CD4-positive, alpha-beta memory T cell (primary cell): ENCODE results near the gene ZFHX3. TPM values are rescaled to one million over a fixed set of nuclear protein-coding genes. Genes with fewer than 3 reads are reported as not detected.
"Not testable (repeated sequence)": the region's sequence is repeated elsewhere in the genome, so short reads cannot be mapped to it uniquely, and the experiment has no call there.

Experiments
- CTCF ChIA-PET: fragments of 350-600 bp; sonication (Branson Sonifier 250); formaldehyde crosslinking; loops from one replicate; lab custom pipeline; 2021; ENCODE audit warnings: inconsistent platforms; ENCODE audit not compliant: partially characterized antibody; lab: Charles Lee
- POLR2A ChIA-PET: fragments of 350-600 bp; sonication (Branson Sonifier 250); formaldehyde crosslinking; loops from one replicate; lab custom pipeline; 2021; ENCODE audit not compliant: partially characterized antibody; lab: Charles Lee
- DNase-seq, 5 donors: peaks; one replicate each; pipeline versions ENCODE4 v3.0.0 to v3.0.0-alpha.2; 2020 to 2022; ENCODE audit warnings: mixed read lengths in 1 of 5
- H3K27ac ChIP-seq: one replicate; pipeline ENCODE4 v1.7.0; 2013; ENCODE audit warnings: low read depth, low read length
- H3K27me3 ChIP-seq: 2 replicates; pipeline ENCODE4 v1.7.0; 2013; ENCODE audit warnings: mild to moderate bottlenecking, low read length, moderate library complexity; ENCODE audit not compliant: insufficient read depth
- H3K36me3 ChIP-seq: 2 replicates; pipeline ENCODE4 v1.7.0; 2013; ENCODE audit warnings: mild to moderate bottlenecking, low read length, moderate library complexity; ENCODE audit not compliant: insufficient read depth
- H3K4me1 ChIP-seq: 2 replicates; pipeline ENCODE4 v1.7.0; 2013; ENCODE audit warnings: mild to moderate bottlenecking, low read length, moderate library complexity; ENCODE audit not compliant: insufficient read depth
- H3K4me3 ChIP-seq, 2 donors: one replicate each; pipeline ENCODE4 v1.7.0; 2013; ENCODE audit warnings: low read length in 2 of 2, mild to moderate bottlenecking in 1 of 2
- H3K9me3 ChIP-seq, 2 donors: one replicate each; pipeline ENCODE4 v1.7.0; 2013; ENCODE audit warnings: low read length in 2 of 2, control low read depth in 1 of 2; ENCODE audit not compliant: control insufficient read depth in 1 of 2
- H3K27ac Mint-ChIP-seq, 7 donors: one replicate each; pipeline ENCODE4 v1.8.0; 2020 to 2021; ENCODE audit warnings: mixed read lengths in 7 of 7, mild to moderate bottlenecking in 6 of 7, inconsistent platforms in 3 of 7, moderate library complexity in 3 of 7
- H3K27me3 Mint-ChIP-seq, 2 donors: one replicate each; pipeline ENCODE4 v1.8.0; 2020 to 2021; ENCODE audit warnings: mixed read lengths in 2 of 2
- H3K36me3 Mint-ChIP-seq, 2 donors: one replicate each; pipeline ENCODE4 v1.8.0; 2020 to 2021; ENCODE audit warnings: mixed read lengths in 2 of 2, inconsistent platforms in 1 of 2, mild to moderate bottlenecking in 1 of 2
- H3K4me1 Mint-ChIP-seq, 4 donors: one replicate each; pipeline ENCODE4 v1.8.0; 2020 to 2021; ENCODE audit warnings: mixed read lengths in 4 of 4, mild to moderate bottlenecking in 1 of 4
- H3K4me3 Mint-ChIP-seq, 8 donors: one replicate each; pipeline ENCODE4 v1.8.0; 2020 to 2021; ENCODE audit warnings: mixed read lengths in 8 of 8, mild to moderate bottlenecking in 7 of 8, moderate library complexity in 6 of 8, inconsistent platforms in 3 of 8
- H3K9me3 Mint-ChIP-seq, 8 donors: one replicate each; pipeline ENCODE4 v1.8.0; 2020 to 2021; ENCODE audit warnings: mixed read lengths in 8 of 8, mild to moderate bottlenecking in 5 of 8, inconsistent platforms in 3 of 8, moderate library complexity in 1 of 8
- intact Hi-C: fragments of 100-400 bp; cut with micrococcal nuclease; formaldehyde crosslinking; loops from one replicate; pipeline ENCODE4 v1.15.1; 2023
- polyA plus RNA-seq, 2 donors: library from polyadenylated mRNA; unstranded; fragments of 300-500 nt; fragmentation: Illumina TruSeq; gene quantifications; one replicate each; pipeline ENCODE4 v1.2.3, GENCODE V29; 2021
- total RNA-seq, 2 experiments: library from RNA; stranded (reverse); gene quantifications; one replicate each; pipeline ENCODE4 v1.2.3, GENCODE V29; 2021

The ZFHX3 gene
- total and polyA plus RNA-seq, 4 experiments from 2014 or later = 0.01 to 0.99 (median 0.36) TPM

GRCh38 chr16:72999541-73000019 is 48.3 kb downstream of the ZFHX3 start:
- DNase-seq = no peak
- POLR2A ChIA-PET = no interaction called here
- no peaks in the 10 kb centered on the region for H3K36me3 Mint-ChIP-seq
- CTCF ChIA-PET = no interaction called here
- Histone ChIP-seq H3K4me3 (no peak overlapping the region), H3K4me1 (no peaks in the 10 kb centered on the region), H3K27me3 (no peaks in the 10 kb centered on the region), H3K9me3 (no peaks in the 10 kb centered on the region), H3K36me3 (no peaks in the 10 kb centered on the region), H3K27ac (no peak overlapping the region)
- no peak overlapping the region for H3K4me3 Mint-ChIP-seq
- no peaks in the 10 kb centered on the region for H3K27me3 Mint-ChIP-seq
- H3K4me1 Mint-ChIP-seq = no peaks in the 10 kb centered on the region
- peaks cover 0 to 7% (median 4%) of the 10 kb centered on the region in 8 donors for H3K9me3 Mint-ChIP-seq
- no peak overlapping the region for H3K27ac Mint-ChIP-seq
- intact Hi-C loops = no loop called here

- intact Hi-C loops = no loop called here
- Histone ChIP-seq H3K27me3 (no peaks in the 10 kb centered on the region), H3K9me3 (no peaks in the 10 kb centered on the region), H3K4me3 (no peak overlapping the region), H3K27ac (no peak overlapping the region), H3K4me1 (no peaks in the 10 kb centered on the region), H3K36me3 (no peaks in the 10 kb centered on the region)
- Mint-ChIP-seq H3K36me3 (no peaks in the 10 kb centered on the region), H3K27ac (no peak overlapping the region), H3K9me3 (peaks cover 0 to 7% (median 3%) of the 10 kb centered on the region in 8 donors), H3K4me3 (no peak overlapping the region), H3K4me1 (no peaks in the 10 kb centered on the region), H3K27me3 (no peaks in the 10 kb centered on the region)
- ChIA-PET CTCF (no interaction called here), POLR2A (no interaction called here)
- DNase-seq = no peak
Measured at GRCh38 chr16:72997141-72997542, 50.8 kb downstream of the ZFHX3 start.

- Mint-ChIP-seq H3K9me3 (peaks cover 0 to 7% (median 3%) of the 10 kb centered on the region in 8 donors), H3K4me3 (no peak overlapping the region), H3K4me1 (no peaks in the 10 kb centered on the region), H3K27ac (no peak overlapping the region), H3K27me3 (no peaks in the 10 kb centered on the region), H3K36me3 (no peaks in the 10 kb centered on the region)
- H3K4me3 ChIP-seq = no peak overlapping the region
- CTCF ChIA-PET = no interaction called here
- intact Hi-C loops = no loop called here
- H3K4me1 ChIP-seq = no peaks in the 10 kb centered on the region
- no peak overlapping the region for H3K27ac ChIP-seq
- POLR2A ChIA-PET = no interaction called here
- H3K9me3 ChIP-seq = no peaks in the 10 kb centered on the region
- DNase-seq = no peak
- no peaks in the 10 kb centered on the region for H3K36me3 ChIP-seq
- H3K27me3 ChIP-seq = no peaks in the 10 kb centered on the region
Measured at GRCh38 chr16:72996291-72997062, 51.5 kb downstream of the ZFHX3 start.

- H3K9me3 ChIP-seq, H3K27ac Mint-ChIP-seq, POLR2A ChIA-PET, H3K36me3 ChIP-seq, H3K36me3 Mint-ChIP-seq, intact Hi-C loops, CTCF ChIA-PET, H3K4me3 Mint-ChIP-seq, H3K4me1 ChIP-seq, H3K4me3 ChIP-seq, DNase-seq, H3K27ac ChIP-seq, H3K9me3 Mint-ChIP-seq, H3K27me3 Mint-ChIP-seq, H3K27me3 ChIP-seq, H3K4me1 Mint-ChIP-seq: not testable (repeated sequence)
Measured at GRCh38 chr16:72995882-72996270, 52.1 kb downstream of the ZFHX3 start.

- POLR2A ChIA-PET = no interaction called here
- Mint-ChIP-seq H3K27me3 (no peaks in the 10 kb centered on the region), H3K4me1 (no peaks in the 10 kb centered on the region), H3K27ac (no peak overlapping the region), H3K4me3 (no peak overlapping the region), H3K36me3 (no peaks in the 10 kb centered on the region), H3K9me3 (peaks cover 0 to 4% (median 0%) of the 10 kb centered on the region in 8 donors)
- H3K4me1 ChIP-seq = no peaks in the 10 kb centered on the region
- no peak overlapping the region for H3K4me3 ChIP-seq
- H3K9me3 ChIP-seq = no peaks in the 10 kb centered on the region
- no peak overlapping the region for H3K27ac ChIP-seq
- H3K27me3 ChIP-seq = no peaks in the 10 kb centered on the region
- H3K36me3 ChIP-seq = no peaks in the 10 kb centered on the region
- DNase-seq = no peak
- CTCF ChIA-PET = no interaction called here
- intact Hi-C loops = no loop called here
Measured at GRCh38 chr16:72995151-72995881, 52.6 kb downstream of the ZFHX3 start.

DNA sequence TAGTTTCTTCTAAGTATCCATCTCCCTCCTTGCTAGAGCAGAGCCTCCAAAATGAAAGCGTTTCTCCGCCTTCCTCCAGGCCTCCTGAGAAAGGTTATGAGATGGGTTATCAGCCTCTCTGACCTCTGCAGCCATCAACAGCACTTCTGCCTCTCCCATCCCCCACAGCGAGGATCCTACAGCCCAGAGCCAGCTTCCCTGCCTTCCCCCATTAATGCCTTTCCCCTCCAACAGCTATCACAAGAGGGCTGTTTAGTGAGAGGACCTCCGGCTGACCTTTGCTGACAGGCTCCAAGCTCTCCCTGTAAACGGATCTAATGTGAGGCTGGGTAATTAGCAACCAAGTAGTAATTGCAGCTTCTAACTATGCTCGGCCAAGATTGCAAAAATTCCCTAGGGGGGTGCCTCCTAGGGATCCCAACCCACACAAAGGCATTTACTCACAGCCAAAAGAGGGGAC is 55.8 kb downstream of the ZFHX3 start:
- H3K27ac Mint-ChIP-seq = no peak overlapping the region
- no peaks in the 10 kb centered on the region for H3K27me3 ChIP-seq
- CTCF ChIA-PET = no interaction called here
- POLR2A ChIA-PET = no interaction called here
- DNase-seq = no peak
- H3K4me3 Mint-ChIP-seq = no peak overlapping the region
- no peaks in the 10 kb centered on the region for H3K4me1 Mint-ChIP-seq
- H3K27ac ChIP-seq = no peak overlapping the region
- no peaks in the 10 kb centered on the region for H3K9me3 Mint-ChIP-seq
- H3K9me3 ChIP-seq = no peaks in the 10 kb centered on the region
- no peak overlapping the region for H3K4me3 ChIP-seq
- H3K27me3 Mint-ChIP-seq = no peaks in the 10 kb centered on the region
- H3K36me3 ChIP-seq = no peaks in the 10 kb centered on the region
- H3K36me3 Mint-ChIP-seq = no peaks in the 10 kb centered on the region
- intact Hi-C loops = no loop called here
- H3K4me1 ChIP-seq = no peaks in the 10 kb centered on the region

DNA sequence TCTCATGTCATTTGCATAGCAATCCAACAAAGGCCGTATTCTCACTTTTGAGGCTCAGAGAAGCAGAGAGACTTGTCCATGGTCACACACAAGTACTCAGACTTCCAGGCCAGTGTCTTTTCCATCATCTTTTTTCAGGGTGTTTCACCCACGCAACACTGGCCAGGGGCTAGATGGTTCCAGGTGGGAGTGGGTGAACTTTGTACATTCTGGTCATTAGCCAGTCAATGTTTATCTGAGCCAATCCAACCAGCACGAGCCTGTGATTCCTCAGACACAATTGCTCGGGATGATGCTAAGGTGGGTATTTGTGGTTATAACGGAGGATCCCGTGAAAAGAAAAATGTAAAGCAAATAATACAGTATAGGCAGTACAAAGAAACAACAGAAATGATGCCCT is 56.3 kb downstream of the ZFHX3 start:
- H3K36me3 ChIP-seq = no peaks in the 10 kb centered on the region
- POLR2A ChIA-PET = no interaction called here
- no peaks in the 10 kb centered on the region for H3K9me3 ChIP-seq
- no peaks in the 10 kb centered on the region for H3K27me3 ChIP-seq
- no peaks in the 10 kb centered on the region for H3K9me3 Mint-ChIP-seq
- CTCF ChIA-PET = no interaction called here
- DNase-seq = no peak
- no peak overlapping the region for H3K4me3 ChIP-seq
- H3K27ac ChIP-seq = no peak overlapping the region
- no peaks in the 10 kb centered on the region for H3K36me3 Mint-ChIP-seq
- no peak overlapping the region for H3K27ac Mint-ChIP-seq
- no peaks in the 10 kb centered on the region for H3K4me1 ChIP-seq
- H3K27me3 Mint-ChIP-seq = no peaks in the 10 kb centered on the region
- H3K4me1 Mint-ChIP-seq = no peaks in the 10 kb centered on the region
- intact Hi-C loops = no loop called here
- no peak overlapping the region for H3K4me3 Mint-ChIP-seq
